NCI-H1105 treated with DMSO at 0.1 percent for 48 hours (cell line): ENCODE results near the gene CRABP2.

Experiments used
- DNase-seq: peaks from one replicate; lab custom pipeline; 2025; lab: John Stamatoyannopoulos, UW

Gene CRABP2

GRCh38 chr1:156741481-156741983 lies 36.1 kb upstream of the CRABP2 start:
- no peak for DNase-seq

- peak; percentile 100 for DNase-seq
These were observed 35.5 kb upstream of the CRABP2 start, which contains the start of gene MRPL24 for GRCh38 chr1:156740741-156741480. MRPL24 (minus strand) TSS chr1:156741088; CDS start chr1:156738704, 2,384 bp downstream.

DNA sequence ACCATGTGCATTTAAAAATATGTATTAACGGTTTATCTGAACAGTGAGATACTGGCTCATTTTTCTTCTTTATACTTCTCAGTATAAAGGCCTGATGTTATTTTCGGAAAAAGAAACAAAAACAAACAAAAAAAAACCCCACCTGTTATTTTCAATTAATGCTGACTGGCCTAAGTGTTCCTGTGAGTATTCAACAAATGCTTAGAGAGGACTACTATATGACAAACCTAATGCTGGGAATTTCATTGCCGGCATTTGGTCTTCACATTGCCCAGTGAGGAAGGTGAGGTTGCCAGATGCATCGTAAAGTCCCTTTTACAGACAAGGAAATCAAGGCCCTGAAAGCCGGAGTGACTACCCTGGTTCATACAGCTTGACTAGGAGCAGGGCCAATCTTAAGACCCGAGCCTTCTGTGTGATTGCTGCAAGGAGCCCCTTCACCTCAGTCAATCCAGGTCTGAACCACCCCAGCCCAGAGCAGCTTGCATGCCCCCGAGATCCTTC lies 34.9 kb upstream of the CRABP2 start:
- DNase-seq = no peak

- DNase-seq = no peak
These were observed 33.5 kb upstream of the CRABP2 start for GRCh38 chr1:156738916-156739315.

DNA sequence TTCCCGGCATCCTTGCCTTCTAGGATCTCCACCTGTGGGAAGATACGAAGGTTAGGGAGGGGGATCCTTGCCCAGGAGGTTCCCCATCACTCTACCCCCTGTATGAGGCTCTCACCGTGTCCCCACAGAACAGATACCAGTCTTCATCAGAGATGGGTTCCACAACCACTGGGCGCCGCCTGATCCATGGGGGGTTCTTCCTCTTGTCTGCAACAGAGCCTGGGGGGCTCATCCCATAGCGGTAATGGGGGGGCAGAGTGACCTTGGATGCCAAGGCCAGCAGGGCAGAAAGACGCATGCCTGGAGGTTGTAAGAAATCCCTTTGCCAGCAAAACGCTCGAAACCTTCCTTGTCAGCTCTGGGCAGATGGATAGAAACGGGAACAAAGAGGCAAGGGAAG lies 33.0 kb upstream of the CRABP2 start:
- no peak for DNase-seq

- DNase-seq = no peak
These were observed 28.7 kb upstream of the CRABP2 start for GRCh38 chr1:156733989-156734584.

DNA sequence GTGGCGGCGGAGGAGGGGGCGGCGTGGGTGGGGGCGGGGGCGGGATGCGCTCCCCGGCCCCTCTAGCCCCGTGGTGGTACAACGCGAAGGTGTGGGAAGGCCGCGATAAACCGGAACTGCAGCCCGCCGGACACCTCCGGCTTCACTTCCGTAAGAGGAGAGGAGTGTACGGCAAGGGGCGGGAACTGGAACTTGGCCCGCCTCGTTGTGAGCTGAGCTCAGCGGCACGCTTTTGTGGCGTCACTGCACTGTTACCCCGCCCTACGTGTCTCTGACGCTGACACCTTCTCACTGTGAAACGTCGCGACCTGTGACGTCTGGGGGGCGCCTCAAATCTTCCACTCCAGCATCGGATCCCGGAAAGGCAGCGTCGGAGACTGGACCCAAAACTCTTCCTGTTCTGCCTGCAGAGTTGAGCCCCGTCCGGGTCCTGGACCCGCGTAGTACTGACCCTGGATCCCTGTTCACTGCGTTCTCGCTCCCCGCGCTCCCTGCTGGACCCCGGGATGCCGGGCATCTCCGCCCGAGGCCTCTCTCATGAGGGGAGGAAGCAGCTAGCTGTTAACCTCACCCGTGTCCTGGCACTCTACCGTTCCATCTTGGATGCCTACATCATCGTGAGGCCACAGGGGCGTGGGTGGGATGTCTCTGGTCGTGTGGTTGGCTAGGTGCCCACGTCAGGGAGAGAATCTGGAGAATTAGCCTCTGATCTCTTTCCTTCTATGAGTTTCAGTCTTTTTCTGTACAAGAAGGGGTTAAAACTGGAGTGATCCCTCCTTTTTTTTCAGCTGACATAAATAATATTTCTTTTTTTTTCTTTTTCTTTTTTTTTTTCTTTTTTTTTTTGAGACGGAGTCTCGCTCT lies 23.4 kb upstream of the CRABP2 start, which contains the start of gene ISG20L2:
Gene ISG20L2 (minus strand): TSS at position 168 of the 864 bp plus-strand sequence. CDS start 1,114 bp downstream, outside the sequence.
- peak; percentile 97 for DNase-seq

- peak; percentile 79 for DNase-seq
These were observed 22.7 kb upstream of the CRABP2 start, which contains the start of gene METTL25B for GRCh38 chr1:156727926-156728598. METTL25B (plus strand) TSS chr1:156728469; CDS start chr1:156729105, 636 bp downstream.

DNA sequence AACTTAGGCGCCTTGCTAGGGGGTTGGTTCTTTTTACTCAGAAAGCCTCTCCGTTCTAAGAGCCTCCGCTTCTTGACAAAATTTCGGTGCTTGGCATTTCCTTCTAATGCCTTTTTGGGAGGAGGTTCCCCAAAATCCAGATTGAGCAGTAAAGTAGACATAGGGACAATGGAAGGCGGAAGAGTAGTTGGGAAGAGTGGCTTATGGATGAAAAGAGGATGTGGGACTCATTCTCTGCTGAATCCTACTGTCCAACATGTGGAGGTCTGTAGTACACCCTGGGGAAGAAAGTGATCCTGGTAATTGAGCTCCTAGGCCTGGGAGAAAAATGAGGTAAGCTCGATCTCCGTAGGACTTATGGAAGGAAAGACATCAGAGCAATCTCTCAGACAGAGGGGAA lies 22.1 kb upstream of the CRABP2 start:
- DNase-seq = no peak

GRCh38 chr1:156726549-156727226 lies 21.3 kb upstream of the CRABP2 start:
- peak; percentile 34 for DNase-seq

DNA sequence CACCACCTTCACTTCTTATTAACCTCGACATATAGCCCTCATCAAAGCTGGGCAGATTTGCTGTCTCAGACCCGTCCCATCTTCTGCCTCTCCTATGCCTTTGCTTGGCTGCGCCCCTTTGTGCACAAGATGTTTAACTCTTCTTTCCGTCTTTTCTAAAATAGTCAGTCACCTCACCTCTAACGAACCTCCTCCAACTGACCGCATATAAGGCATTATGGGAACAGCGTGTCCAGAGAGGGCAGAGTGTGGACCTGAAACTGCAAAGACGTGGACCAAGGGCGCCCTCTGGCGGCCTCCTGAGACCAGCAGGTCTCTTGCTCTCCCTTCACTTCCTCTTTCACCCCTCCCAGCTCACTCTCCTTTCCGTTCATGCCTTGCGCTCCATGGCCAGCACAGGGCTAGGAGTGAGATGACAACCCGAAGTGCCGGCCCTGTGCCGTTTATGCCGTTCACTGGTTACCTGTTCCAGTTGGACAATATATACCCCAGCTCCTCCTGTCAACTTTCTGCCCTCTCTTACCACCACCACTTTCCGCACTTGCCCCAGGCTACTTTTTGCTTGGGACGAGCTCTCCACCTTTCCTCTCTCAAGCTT lies 20.4 kb upstream of the CRABP2 start:
- peak; percentile 81 for DNase-seq

- DNase-seq = no peak
These were observed 16.2 kb upstream of the CRABP2 start for GRCh38 chr1:156721535-156721934.

GRCh38 chr1:156721131-156721530 lies 15.7 kb upstream of the CRABP2 start:
- no peak for DNase-seq

GRCh38 chr1:156717351-156717750 lies 12.0 kb upstream of the CRABP2 start:
- DNase-seq = no peak

DNA sequence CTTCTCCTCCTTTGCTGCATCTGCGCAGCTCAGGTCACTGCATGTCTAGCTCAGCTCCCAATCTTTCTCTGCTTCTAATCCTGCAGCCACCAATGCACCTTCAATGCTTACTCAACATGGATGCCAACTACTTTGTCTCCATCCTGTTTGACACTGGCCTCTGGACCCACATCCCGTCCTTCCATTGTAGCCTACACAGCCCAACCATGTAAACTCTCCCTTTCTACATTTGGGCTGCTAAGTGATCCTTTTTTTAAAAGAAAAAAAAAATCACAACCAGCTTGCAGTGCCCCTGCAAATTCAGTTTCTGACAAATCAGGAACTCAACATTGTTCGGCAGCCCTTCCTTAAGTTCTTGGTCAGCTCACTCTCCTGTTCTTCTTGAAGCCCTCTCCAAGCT lies 9.4 kb upstream of the CRABP2 start:
- DNase-seq = no peak

- no peak for DNase-seq
These were observed 7.2 kb upstream of the CRABP2 start for GRCh38 chr1:156712626-156713025.

DNA sequence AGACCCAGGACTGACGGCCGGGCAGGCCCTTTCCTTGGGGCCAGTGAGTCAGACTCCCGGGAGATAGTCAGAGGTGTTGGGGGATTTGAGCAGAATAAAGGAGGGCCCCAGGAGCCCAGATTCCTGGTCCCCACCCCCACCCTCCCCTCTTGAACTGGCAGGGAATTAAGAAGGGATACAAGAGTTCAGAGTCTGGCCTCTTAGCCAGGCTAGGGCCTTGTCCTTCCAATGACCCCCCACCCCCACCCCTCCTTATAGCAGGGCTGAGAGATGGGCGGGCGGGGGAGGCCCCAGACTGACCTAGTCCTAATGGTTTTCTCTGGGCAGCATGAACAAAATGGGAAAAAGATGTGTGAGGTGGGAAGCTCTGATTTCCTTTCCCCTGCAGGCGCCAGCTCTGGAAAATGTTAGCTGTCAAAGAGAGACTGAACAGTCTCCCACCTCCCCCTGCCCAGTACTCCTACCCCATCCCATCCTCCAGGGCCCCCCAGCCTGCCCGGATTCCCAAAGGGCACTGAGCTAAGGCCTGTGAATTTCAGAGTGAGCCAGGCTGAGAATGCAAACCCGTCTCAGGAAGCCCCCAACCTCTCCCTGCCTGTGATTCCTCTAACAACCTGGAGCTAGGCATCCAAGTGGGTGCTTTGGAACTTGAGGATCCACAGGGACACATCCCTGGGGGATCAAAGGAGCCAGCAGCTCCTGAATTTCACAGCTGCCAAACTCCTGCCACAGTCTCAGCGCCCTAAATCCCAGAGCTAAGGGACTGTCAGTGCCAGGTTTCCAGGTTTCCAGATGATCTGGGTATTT lies 5.8 kb upstream of the CRABP2 start:
- DNase-seq = no peak

DNA sequence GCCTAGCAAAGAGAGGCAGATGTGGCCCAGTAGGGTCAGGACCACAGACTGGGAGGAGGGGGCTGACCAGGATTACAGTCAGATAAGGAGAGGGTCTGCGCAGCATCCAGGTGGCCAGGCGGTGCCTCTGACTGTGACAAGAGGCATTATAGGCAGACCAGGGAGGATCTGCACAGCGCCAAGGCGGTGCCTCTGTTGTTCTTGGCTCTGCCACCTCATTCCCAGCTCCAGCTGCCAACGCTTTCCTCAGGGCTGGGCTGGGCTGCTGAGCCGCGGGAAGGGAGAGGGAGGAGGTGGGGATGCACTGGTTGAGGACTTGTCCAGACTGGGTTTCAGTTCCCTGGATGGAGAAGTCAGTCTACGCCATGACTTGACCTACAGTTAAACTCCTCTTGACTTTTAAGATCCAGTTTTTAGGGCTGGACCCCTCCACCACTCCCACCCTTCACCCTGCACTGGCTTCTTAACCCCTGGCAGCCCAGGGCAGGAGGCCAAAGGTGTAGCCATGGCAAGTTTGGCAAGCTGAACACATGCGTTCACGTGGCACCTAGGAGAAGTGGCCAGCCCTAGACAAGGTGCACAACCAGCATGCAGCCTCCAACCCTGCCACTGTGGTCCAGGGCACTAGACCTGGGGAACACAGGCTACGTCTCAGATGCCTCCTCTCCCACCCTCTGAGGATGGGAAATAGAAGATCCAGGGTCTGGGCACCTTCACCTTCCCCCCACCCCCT lies 4.5 kb upstream of the CRABP2 start:
- DNase-seq = peak; percentile 50

DNA sequence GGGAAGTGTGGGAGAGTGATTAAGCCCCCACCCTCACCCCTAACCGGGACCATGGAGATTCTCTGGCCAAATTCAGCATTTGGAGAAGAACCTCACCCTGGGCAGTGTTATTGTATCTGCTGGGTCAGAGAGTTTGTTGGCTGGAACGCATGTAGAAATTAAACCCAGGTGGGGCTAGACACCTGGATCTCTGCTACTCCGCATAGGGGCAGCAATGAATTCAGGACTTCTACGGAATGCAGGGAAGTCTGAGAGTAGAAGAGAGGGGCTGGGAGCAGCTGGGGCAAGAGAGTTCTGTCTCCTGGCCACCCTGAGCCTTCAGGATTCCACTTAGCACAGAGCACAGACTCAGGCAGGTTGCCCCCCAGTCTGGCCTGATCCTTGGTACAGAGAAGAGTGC lies 3.6 kb upstream of the CRABP2 start:
- no peak for DNase-seq
